Measurements from ENCODE around the gene MX2.

Gene MX2

DNA sequence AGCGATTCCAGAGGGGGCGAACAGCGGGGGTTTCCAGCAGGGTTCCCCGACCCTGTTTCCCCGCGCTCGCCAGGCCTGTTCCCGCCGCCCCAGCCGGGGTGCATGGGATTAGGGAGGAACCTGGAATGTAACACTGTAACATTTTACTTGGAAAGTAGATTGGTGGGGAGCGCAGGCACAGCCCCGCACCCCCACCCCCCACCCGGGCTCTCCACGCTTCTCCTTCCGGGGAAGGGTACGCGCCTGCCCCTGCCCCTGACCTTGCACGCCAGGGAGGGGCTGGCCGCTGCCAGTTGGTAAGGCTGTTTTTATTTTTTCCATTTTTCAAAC, 44.8 kb upstream of the MX2 start:
- Histone ChIP-seq H3K9me3 (ENCODE audit: control insufficient read depth, low read length) (no peaks in the 10 kb centered on the region), H3K4me3 (ENCODE audit: low read depth, low read length) (peak overlapping the region; percentile 31), H3K36me3 (ENCODE audit: control insufficient read depth, insufficient read depth, low read length) (no peaks in the 10 kb centered on the region), H3K27ac (no peak overlapping the region), H3K27me3 (ENCODE audit: control insufficient read depth, insufficient read depth, low read length) (no peaks in the 10 kb centered on the region), H3K79me2 (no peaks in the 10 kb centered on the region), H2AFZ (peak overlapping the region; percentile 72), H3K9ac (no peak overlapping the region), H3K4me2 (ENCODE audit: low read length) (peak overlapping the region; percentile 75), H3K4me1 (no peaks in the 10 kb centered on the region)
- TF ChIP-seq, protein P1, sequence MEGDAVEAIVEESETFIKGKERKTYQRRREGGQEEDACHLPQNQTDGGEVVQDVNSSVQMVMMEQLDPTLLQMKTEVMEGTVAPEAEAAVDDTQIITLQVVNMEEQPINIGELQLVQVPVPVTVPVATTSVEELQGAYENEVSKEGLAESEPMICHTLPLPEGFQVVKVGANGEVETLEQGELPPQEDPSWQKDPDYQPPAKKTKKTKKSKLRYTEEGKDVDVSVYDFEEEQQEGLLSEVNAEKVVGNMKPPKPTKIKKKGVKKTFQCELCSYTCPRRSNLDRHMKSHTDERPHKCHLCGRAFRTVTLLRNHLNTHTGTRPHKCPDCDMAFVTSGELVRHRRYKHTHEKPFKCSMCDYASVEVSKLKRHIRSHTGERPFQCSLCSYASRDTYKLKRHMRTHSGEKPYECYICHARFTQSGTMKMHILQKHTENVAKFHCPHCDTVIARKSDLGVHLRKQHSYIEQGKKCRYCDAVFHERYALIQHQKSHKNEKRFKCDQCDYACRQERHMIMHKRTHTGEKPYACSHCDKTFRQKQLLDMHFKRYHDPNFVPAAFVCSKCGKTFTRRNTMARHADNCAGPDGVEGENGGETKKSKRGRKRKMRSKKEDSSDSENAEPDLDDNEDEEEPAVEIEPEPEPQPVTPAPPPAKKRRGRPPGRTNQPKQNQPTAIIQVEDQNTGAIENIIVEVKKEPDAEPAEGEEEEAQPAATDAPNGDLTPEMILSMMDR (IDR thresholded peaks at IDR 0.05) = no peak

DNA sequence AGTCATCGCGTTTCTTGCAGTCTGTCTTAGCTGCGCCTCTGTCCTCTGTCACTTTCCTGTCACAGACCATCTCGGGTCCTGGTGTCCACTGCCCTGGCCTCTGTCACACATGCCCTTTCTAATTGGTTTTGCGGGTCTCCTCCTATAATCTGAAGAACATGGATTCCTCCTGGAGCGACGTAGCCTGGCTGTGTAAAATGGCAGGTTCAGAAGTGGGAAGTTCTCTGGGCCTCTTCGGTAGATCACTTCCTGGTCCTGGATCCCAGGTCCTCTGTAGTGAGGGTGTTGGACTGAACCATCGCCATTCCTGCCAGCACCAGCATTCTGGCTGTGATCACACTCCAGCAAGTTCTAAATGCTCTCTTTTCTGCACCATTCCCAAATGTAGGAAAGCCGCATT, 44.4 kb upstream of the MX2 start:
- Histone ChIP-seq H3K4me1 (no peaks in the 10 kb centered on the region), H3K79me2 (no peaks in the 10 kb centered on the region), H3K27ac (no peak overlapping the region), H3K27me3 (ENCODE audit: control insufficient read depth, insufficient read depth, low read length) (no peaks in the 10 kb centered on the region), H2AFZ (no peak overlapping the region), H3K36me3 (ENCODE audit: control insufficient read depth, insufficient read depth, low read length) (no peaks in the 10 kb centered on the region), H3K9ac (no peak overlapping the region), H3K9me3 (ENCODE audit: control insufficient read depth, low read length) (no peaks in the 10 kb centered on the region), H3K4me2 (ENCODE audit: low read length) (no peak overlapping the region), H3K4me3 (ENCODE audit: low read depth, low read length) (no peak overlapping the region)
- TF ChIP-seq, protein P1 (IDR thresholded peaks at IDR 0.05) = no peak

DNA sequence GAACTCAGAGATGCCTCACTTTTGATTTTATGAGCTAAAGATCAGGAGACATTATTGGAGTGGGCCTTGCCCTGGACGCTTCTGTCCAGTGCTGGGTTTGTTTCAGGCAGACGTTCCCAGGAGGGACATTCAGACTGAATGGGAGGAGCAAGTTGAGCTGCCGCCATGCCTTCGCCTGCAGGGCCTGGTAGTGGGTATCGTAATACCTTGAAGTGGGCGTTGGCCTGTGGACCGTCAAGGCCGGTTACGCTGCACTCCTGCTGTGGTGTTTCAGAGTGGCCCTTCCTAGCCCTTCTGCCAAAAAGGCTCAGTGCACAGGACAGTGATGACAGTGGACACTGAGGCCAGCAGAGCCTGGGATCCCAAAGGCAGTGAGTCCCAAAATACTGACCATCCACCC, 43.6 kb upstream of the MX2 start:
- no peaks in the 10 kb centered on the region for H3K4me1 ChIP-seq
- no peaks in the 10 kb centered on the region for H3K9me3 ChIP-seq (ENCODE audit: control insufficient read depth, low read length)
- no peaks in the 10 kb centered on the region for H3K79me2 ChIP-seq
- no peak overlapping the region for H3K4me2 ChIP-seq (ENCODE audit: low read length)
- no peak overlapping the region for H3K27ac ChIP-seq
- no peak overlapping the region for H3K4me3 ChIP-seq (ENCODE audit: low read depth, low read length)
- TF ChIP-seq, protein P1 (IDR thresholded peaks at IDR 0.05) = no peak
- no peaks in the 10 kb centered on the region for H3K36me3 ChIP-seq (ENCODE audit: control insufficient read depth, insufficient read depth, low read length)
- H2AFZ ChIP-seq = no peak overlapping the region
- no peaks in the 10 kb centered on the region for H3K27me3 ChIP-seq (ENCODE audit: control insufficient read depth, insufficient read depth, low read length)
- H3K9ac ChIP-seq = no peak overlapping the region

DNA sequence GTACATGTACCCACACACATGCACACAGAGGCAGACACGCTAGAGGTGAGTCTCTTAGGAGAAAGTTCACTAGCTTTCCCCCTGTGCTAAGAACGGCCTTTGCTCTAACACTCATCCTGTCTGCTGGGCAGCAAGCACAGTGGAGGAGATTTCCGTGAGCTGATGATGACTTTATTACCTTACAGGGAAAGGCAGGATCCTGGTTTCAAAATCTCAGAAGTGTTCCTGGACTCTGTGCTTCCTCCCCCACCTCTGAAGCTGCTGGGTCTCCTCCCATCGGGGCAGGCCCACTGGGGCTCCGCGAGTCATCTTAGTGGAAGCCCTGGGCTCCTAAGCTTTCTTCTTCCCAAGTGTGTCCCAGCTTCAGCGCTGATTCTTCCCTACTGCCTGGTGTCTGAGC, 42.6 kb upstream of the MX2 start:
- Histone ChIP-seq H3K4me1 (no peaks in the 10 kb centered on the region), H3K9me3 (ENCODE audit: control insufficient read depth, low read length) (no peaks in the 10 kb centered on the region), H3K79me2 (no peaks in the 10 kb centered on the region), H3K36me3 (ENCODE audit: control insufficient read depth, insufficient read depth, low read length) (no peaks in the 10 kb centered on the region), H2AFZ (no peak overlapping the region), H3K27me3 (ENCODE audit: control insufficient read depth, insufficient read depth, low read length) (no peaks in the 10 kb centered on the region), H3K9ac (no peak overlapping the region), H3K27ac (no peak overlapping the region), H3K4me2 (ENCODE audit: low read length) (no peak overlapping the region), H3K4me3 (ENCODE audit: low read depth, low read length) (no peak overlapping the region)
- TF ChIP-seq, protein P1 (IDR thresholded peaks at IDR 0.05) = no peak

DNA sequence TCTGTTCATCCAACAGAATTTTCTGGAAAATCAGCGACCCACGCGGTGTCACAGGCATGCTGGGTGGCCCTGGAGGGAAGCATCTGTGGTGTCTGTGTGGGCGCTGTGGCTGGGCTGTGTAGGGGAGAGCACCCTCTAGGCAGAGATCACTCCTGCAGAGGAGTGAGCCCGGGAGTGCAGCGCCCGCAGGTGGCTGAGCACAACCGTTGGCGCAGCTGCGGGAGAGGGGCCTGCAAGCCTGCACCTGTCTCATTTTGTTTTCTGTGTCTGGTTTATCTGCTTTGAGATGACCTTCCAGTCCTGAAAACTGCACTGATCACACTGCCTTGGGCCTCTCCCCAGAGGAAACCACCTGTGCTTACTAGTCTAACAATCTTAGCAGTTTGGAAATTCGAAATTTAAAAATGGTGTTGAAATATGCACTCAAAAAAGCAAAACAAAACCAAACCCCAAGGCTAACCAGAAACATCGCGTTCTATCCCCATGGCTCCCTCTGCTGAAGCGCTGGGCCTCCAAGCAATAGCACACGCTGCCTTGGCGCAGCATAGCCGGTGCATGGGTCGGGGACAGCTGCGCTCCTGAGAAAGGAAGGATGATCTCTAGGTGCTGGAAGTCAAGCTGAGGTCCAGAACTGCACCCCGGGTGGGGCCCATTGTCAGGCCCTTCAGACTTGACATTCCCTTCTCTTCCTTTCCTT, 40.5 kb upstream of the MX2 start:
- Histone ChIP-seq H3K4me1 (no peaks in the 10 kb centered on the region), H3K9ac (no peak overlapping the region), H3K9me3 (ENCODE audit: control insufficient read depth, low read length) (no peaks in the 10 kb centered on the region), H3K27me3 (ENCODE audit: control insufficient read depth, insufficient read depth, low read length) (no peaks in the 10 kb centered on the region), H3K79me2 (no peaks in the 10 kb centered on the region), H3K27ac (no peak overlapping the region), H3K4me2 (ENCODE audit: low read length) (no peak overlapping the region), H3K4me3 (ENCODE audit: low read depth, low read length) (no peak overlapping the region), H2AFZ (no peak overlapping the region), H3K36me3 (ENCODE audit: control insufficient read depth, insufficient read depth, low read length) (no peaks in the 10 kb centered on the region)
- TF ChIP-seq, protein P1 (IDR thresholded peaks at IDR 0.05) = no peak

All from parathyroid adenoma (tissue), 2 donors.